ENCODE measurements around the gene ST7. TPM values are rescaled to one million over a fixed set of nuclear protein-coding genes. Genes with fewer than 3 reads are reported as not detected.

Gene ST7
- polyA plus RNA-seq, 2 of the 4 experiments (the other 2 are of a cell fraction), result 16.2 to 26.0 TPM

- no peaks in the 10 kb centered on the region for H3K4me1 ChIP-seq
- ChIA-PET POLR2A (no interaction called here), CTCF (interaction anchor here (0.9 to 2.6 kb wide), 4 partner anchors 13 to 156 kb away, joined by 3 to 16 read pairs (median 3); no protein-coding TSS in a partner anchor)
- FAIRE-seq (no peak), ATAC-seq (no peak), DNase-seq (ENCODE audit: low read depth in 1 of 2, low spot score in 1 of 2) (no peak)
- WGBS (ENCODE audit: missing lambda C conversion rate), result 89% methylated on average over 4 of the region's 4 CpGs
- peaks cover 1% of the 10 kb centered on the region; the same call in 2 of the 3 replicates for H3K9me3 ChIP-seq
- H3K27ac ChIP-seq, result no peak overlapping the region
- H3K4me2 ChIP-seq, result no peak overlapping the region
- TF ChIP-seq BCL3 (IDR thresholded peaks at IDR 0.05) (no peak), HES2 (IDR thresholded peaks at IDR 0.05) (no peak), BHLHE40 (IDR thresholded peaks at IDR 0.05; ENCODE audit: low read depth, low read length) (no peak), CBX2 (IDR thresholded peaks at IDR 0.05; ENCODE audit: borderline replicate concordance, low read depth) (no peak), ZC3H11A (IDR thresholded peaks at IDR 0.05) (no peak), NPAS2 (CRISPR knock-in tag; IDR thresholded peaks at IDR 0.05; ENCODE audit: borderline replicate concordance) (no peak), RNF2 (IDR thresholded peaks at IDR 0.05; ENCODE audit: borderline replicate concordance, low read depth) (no peak), RARB (CRISPR knock-in tag; IDR thresholded peaks at IDR 0.05) (no peak), MAX (IDR thresholded peaks at IDR 0.05) (no peak), ESRRA (IDR thresholded peaks at IDR 0.05; ENCODE audit: borderline replicate concordance, low read length) (no peak), ZNF302 (CRISPR knock-in tag; IDR thresholded peaks at IDR 0.05) (no peak)
- no peak overlapping the region for H3K4me3 ChIP-seq
Observed at GRCh38 chr7:117230276-117231046, 277.2 kb downstream of the ST7 start.

- Histone ChIP-seq H3K4me2 (no peak overlapping the region), H3K4me1 (no peaks in the 10 kb centered on the region), H3K9me3 (peaks cover 7% of the 10 kb centered on the region; the same call in 2 of the 3 replicates), H3K4me3 (no peak overlapping the region), H3K27ac (no peak overlapping the region)
- 70% methylated on average over 3 of the region's 3 CpGs for WGBS (ENCODE audit: missing lambda C conversion rate)
- ChIA-PET POLR2A (no interaction called here), CTCF (interaction anchor here (1.2 kb wide), 1 partner anchor 155 kb away, joined by 3 read pairs; no protein-coding TSS in a partner anchor)
- TF ChIP-seq MAZ (IDR thresholded peaks at IDR 0.05; ENCODE audit: borderline replicate concordance, low read depth, low read length) (no peak), JUNB (IDR thresholded peaks at IDR 0.05) (no peak), GATA3 (IDR thresholded peaks at IDR 0.05; ENCODE audit: borderline replicate concordance) (no peak), ESRRA (IDR thresholded peaks at IDR 0.05; ENCODE audit: borderline replicate concordance, low read length) (no peak), MAFK (IDR thresholded peaks at IDR 0.05; ENCODE audit: partially characterized antibody) (no peak), MYC (IDR thresholded peaks at IDR 0.05; ENCODE audit: borderline replicate concordance, low read length) (no peak), HES2 (IDR thresholded peaks at IDR 0.05) (no peak)
- FAIRE-seq (no peak), ATAC-seq (no peak), DNase-seq (ENCODE audit: low read depth in 1 of 2, low spot score in 1 of 2) (no peak)
Observed at GRCh38 chr7:117231047-117231359, 277.7 kb downstream of the ST7 start.

- H3K9me3 ChIP-seq, result peaks cover 13% of the 10 kb centered on the region; the same call in 2 of the 3 replicates
- WGBS (ENCODE audit: missing lambda C conversion rate), result 50% methylated on average over 5 of the region's 5 CpGs
- no peak overlapping the region for H3K4me3 ChIP-seq
- CTCF ChIA-PET, result no interaction called here
- FAIRE-seq (no peak), ATAC-seq (no peak), DNase-seq (ENCODE audit: low read depth in 1 of 2, low spot score in 1 of 2) (no peak)
- no peak overlapping the region for H3K27ac ChIP-seq
- H3K4me1 ChIP-seq, result no peaks in the 10 kb centered on the region
- POLR2A ChIA-PET, result no interaction called here
- H3K4me2 ChIP-seq, result no peak overlapping the region
- no peak for TF ChIP-seq MAX (IDR thresholded peaks at IDR 0.05)
- TF ChIP-seq FOXS1 (CRISPR knock-in tag; IDR thresholded peaks at IDR 0.05), result no peak
- TF ChIP-seq RCOR1 (IDR thresholded peaks at IDR 0.05; ENCODE audit: low read depth, low read length), result no peak
- TF ChIP-seq HOXB13 (CRISPR knock-in tag; IDR thresholded peaks at IDR 0.05; ENCODE audit: low read depth), result no peak
- no peak for TF ChIP-seq RNF2 (IDR thresholded peaks at IDR 0.05; ENCODE audit: borderline replicate concordance, low read depth)
- TF ChIP-seq BHLHE40 (IDR thresholded peaks at IDR 0.05; ENCODE audit: low read depth, low read length), result no peak
- no peak for TF ChIP-seq EHMT2 (IDR thresholded peaks at IDR 0.05; ENCODE audit: low read depth)
- TF ChIP-seq REST (IDR thresholded peaks at IDR 0.05), result no peak
- TF ChIP-seq ZC3H11A (IDR thresholded peaks at IDR 0.05), result no peak
- no peak for TF ChIP-seq ELK1 (IDR thresholded peaks at IDR 0.05; ENCODE audit: low read depth, low read length)
- no peak for TF ChIP-seq JUNB (IDR thresholded peaks at IDR 0.05)
- TF ChIP-seq TFCP2L1 (CRISPR knock-in tag; IDR thresholded peaks at IDR 0.05), result no peak
Observed at GRCh38 chr7:117237646-117238045, 284.3 kb downstream of the ST7 start.
